GM18511 (cell line): ENCODE data around the gene BRIP1.
A peak's percentile ranks its signal among the peaks of the same experiment; 100 is the strongest.
"Not testable (repeated sequence)": the region's sequence is repeated elsewhere in the genome, so short reads cannot be mapped to it uniquely, and the experiment has no call there.

Source experiments
- ATAC-seq: cut with Tn5 transposase; IDR thresholded peaks from one replicate; pipeline ENCODE4 v1.9.1; 2021; ENCODE audit warnings: mild to moderate bottlenecking, moderate library complexity; ENCODE audit not compliant: unreplicated experiment

Gene BRIP1

DNA sequence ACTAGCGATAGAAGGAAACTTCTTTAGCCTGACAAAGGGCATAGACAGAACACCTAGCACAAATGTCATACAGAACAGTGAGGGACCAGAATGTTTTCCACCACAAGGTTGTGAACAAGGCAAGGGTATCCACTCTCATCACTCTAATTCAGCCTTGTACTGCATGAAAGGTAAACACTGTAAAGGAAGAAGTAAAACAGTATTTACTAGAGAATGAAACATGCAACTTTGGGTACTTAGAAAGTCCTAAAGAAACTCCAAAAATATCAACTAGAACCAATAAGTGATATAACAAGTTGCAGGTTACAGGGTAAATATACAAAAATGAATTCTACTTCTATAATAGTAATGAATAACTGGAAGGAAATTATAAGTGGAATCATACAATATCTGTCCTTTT lies 32.2 kb downstream of the BRIP1 start:
- no peak for ATAC-seq

DNA sequence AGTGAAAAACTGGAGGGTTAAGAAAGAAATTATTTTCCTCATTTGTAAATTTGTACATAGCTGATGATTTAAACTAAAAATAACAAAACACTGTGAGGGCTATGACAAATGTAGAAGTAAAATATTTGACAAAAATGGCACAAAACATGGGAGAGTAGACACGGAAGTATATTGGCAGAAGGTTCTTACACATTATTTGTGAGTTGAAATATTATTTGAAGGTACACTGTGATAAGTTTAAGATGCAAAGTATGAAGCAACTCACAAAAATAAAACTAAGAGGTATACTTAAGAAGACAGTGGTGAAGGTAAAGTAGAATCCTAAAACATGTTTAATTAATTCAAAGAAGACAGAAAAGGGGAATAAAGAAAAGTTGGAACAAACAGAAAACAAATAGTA lies 34.6 kb downstream of the BRIP1 start:
- no peak for ATAC-seq

- no peak for ATAC-seq
Observed at GRCh38 chr17:61827649-61828395, 35.5 kb downstream of the BRIP1 start.

- ATAC-seq = not testable (repeated sequence)
Observed at GRCh38 chr17:61826866-61827265, 36.5 kb downstream of the BRIP1 start.

GRCh38 chr17:61826198-61826597 lies 37.1 kb downstream of the BRIP1 start:
- not testable (repeated sequence) for ATAC-seq

DNA sequence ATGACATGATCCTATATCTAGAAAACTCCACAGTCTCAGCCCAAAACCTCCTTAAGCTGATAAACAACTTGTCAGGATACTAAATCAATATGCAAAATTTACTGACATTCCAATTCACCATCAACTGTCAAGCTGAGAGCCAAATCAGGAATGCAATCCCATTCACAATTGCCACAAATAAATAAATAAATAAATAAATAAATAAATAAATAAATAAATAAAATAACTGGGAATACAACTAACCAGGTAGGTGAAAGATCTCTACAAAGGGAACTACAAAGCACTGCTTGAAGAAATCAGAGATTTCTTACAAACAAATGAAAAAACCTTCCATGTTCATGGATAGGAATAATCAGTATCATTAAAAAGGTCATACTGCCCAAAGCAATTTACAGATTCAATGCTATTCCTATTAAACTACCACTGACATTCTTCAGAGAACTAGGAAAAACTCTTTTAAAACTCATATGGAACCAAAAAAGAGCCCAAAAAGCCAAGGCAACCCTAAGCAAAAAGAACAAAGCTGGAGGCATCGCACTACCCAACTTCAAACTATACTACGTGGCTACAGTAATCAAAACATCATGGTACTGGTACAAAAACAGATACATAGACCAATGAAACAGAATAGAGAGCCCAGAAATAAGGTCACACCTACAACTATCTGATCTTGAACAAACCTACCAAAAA lies 37.7 kb downstream of the BRIP1 start:
- ATAC-seq = no peak

- no peak for ATAC-seq
Observed at GRCh38 chr17:61822326-61823285, 40.7 kb downstream of the BRIP1 start.

GRCh38 chr17:61821655-61822054 lies 41.7 kb downstream of the BRIP1 start:
- no peak for ATAC-seq

DNA sequence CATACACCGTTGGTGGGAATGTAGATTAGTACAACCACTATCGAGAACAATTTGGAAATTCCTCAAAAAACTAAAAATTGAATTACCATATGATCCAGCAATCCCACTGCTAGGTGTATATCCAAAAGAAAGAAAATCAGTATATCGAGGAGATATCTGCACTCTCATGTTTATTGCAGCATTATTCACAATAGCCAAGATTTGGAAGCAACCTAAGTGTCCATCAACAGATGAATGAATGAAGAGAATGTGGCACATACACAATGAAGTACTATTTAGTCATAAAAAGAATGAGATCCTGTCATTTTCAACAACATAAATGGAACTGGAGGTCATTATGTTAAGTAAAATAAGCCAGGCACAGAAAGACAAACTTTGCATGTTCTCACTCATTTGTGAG lies 44.1 kb downstream of the BRIP1 start:
- ATAC-seq = not testable (repeated sequence)

DNA sequence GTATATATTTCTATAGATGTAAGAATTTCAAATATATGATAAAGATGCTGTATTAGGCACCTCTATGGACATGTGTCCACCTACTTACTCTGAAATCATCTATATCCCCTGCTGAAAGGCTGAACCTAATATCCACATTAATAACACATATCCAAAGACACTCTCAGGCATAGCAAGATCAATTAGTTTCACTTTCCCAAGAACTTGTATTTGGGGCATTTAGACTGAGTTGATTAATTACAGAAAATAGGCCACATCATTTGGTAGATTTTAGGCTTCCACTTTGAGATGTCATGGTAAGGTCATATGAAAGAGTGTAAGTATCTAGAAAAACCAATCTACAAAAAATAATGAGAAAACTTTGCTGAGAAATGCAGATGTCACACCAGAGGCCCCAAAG lies 45.1 kb downstream of the BRIP1 start:
- ATAC-seq = no peak

DNA sequence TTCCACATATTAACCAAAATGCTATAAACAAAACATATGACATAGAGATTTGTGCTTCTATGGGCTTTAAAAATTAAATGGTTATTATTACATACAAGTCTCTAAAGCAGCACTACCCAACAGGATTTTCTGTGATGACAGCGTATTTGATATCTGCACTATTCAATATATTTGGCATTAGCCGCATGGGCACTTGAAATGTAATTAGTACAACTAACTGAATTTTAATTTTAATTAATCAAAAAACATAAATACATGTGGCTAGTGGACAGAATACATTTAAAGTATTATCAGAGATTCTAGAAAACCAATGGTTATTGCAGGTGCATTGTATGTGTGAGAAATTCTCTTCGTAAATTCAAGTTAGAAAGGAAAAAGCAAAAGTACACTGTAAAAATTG lies 45.9 kb downstream of the BRIP1 start:
- no peak for ATAC-seq

GRCh38 chr17:61816538-61816937 lies 46.8 kb downstream of the BRIP1 start:
- peak; percentile 52 for ATAC-seq

- peak; percentile 37 for ATAC-seq
Observed at GRCh38 chr17:61815863-61816503, 47.3 kb downstream of the BRIP1 start.

DNA sequence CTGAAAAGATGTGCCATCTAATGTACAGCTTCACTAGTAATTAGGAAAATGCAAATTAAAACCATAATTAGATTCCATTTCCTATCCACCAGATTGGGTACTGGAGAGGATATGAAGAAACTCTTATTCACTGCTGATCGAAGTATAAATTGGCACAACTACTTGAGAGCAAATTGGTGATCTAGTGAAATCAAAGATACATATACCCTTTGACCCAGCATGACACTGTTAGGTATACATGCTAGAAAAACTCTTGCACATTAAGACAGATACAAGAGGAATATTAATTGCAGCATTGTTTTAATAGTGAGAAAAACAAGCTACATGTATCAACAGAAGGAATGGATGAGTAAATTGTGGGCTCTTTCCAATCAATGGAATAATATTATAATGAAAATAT lies 48.8 kb downstream of the BRIP1 start:
- no peak for ATAC-seq

DNA sequence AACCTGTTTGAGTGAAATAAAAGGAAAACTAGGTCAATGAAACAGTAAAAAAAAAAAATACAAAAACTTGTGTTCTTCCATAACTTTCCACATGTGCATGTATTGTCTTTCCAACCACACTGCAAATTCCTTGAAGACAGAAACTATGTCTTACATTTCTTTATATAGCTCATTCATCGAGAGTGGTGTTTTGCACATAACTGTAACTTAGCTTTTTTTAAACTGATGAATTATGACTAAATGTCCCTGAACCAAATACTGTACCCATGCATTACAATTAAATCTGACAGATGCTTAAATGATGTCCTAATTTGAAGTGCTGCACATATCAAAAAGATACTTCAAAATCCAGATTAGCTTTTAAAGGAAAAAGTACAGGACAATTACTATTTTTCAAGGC lies 50.1 kb downstream of the BRIP1 start:
- no peak for ATAC-seq

- ATAC-seq = no peak
Observed at GRCh38 chr17:61812747-61813146, 50.6 kb downstream of the BRIP1 start.

GRCh38 chr17:61809816-61810392 lies 53.4 kb downstream of the BRIP1 start:
- ATAC-seq = no peak

GRCh38 chr17:61808442-61808841 lies 54.9 kb downstream of the BRIP1 start:
- ATAC-seq = no peak

DNA sequence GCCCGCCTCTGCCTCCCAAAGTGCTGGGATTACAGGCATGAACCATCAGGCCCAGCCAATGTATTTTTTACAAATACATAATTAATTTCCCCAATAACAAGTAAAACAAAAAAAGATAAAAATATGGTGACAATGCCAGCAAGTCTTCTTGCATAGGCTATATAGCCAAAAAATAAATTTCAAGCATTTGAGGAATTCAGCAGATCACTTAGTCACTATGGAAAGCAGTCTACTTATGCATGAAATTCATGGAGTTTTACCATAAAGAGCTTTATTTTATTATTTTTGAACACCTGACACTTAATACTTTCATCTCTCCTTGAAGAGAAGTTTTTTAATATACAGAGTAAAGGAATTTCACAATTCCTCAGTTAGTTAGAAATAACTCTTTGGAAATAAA lies 56.4 kb downstream of the BRIP1 start:
- ATAC-seq = no peak

DNA sequence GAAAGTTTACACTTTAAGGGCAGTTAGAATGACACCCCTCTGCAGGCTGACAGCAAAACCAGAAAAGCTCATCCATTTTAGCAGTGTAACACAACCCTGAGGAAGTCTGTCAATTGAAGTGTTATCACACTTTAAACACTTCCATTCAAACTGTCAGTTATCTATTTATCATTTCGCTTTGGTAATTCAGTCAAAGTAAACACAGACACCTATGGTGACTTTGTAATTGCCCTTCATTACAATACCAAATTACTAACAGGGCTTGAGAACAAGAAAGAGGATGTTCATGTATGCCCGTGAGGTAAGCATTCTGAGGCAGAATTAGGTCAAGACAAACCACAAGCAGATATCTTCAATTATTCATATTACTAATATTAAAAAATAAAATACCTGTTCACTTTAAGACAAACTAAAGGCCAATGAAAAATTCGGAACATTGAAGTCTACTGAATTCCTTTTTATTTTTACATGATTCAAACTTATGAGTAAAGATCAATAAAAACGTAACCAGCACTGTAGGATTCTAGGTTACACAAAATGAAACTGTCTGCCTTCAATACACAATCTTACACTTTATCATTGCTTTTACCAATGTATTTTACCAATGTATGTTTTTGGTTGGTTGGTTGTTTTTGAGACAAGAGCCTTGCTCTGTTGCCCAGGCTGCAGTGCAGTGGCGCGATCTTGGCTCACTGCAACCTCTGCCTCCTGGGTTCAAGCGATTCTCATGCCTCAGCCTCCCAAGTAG lies 57.1 kb downstream of the BRIP1 start:
- ATAC-seq = no peak
